OCI-LY3 (cell line): Measurements from ENCODE around the gene PEX11G.

Experiments
- H2AFZ ChIP-seq: fragments of 200-600, 300-600 bp; shearing (Covaris generic); 2 replicates; pipeline ENCODE4 v1.6.0; 2014; ENCODE audit warnings: antibody characterized with exemption, low read depth, low read length
- H3K27ac ChIP-seq: fragments of 200-600, 300-600 bp; sonication (generic); 2 replicates; pipeline ENCODE4 v1.5.1; 2014; ENCODE audit warnings: mild to moderate bottlenecking, low read length, moderate library complexity, mixed read lengths
- H3K27me3 ChIP-seq: fragments of 200-600, 300-600 bp; sonication (generic); 2 replicates; pipeline ENCODE4 v1.6.1; 2014; ENCODE audit warnings: low read depth, low read length, mixed read lengths
- H3K36me3 ChIP-seq: fragments of 200-600, 300-600 bp; sonication (generic); replicated peaks from 2 replicates; pipeline ENCODE3; 2014; ENCODE audit warnings: low read depth, low read length, mixed read lengths
- H3K4me1 ChIP-seq: fragments of 300-600, 200-600 bp; sonication (generic); 2 replicates; pipeline ENCODE4 v1.6.1; 2014; ENCODE audit warnings: low read length, mixed read lengths
- H3K4me2 ChIP-seq: fragments of 200-600, 300-600 bp; sonication (generic); 2 replicates; pipeline ENCODE4 v1.6.1; 2014; ENCODE audit warnings: low read length, mixed read lengths
- H3K4me3 ChIP-seq: fragments of 300-600, 200-600 bp; sonication (generic); 2 replicates; pipeline ENCODE4 v1.5.1; 2014; ENCODE audit warnings: antibody characterized with exemption, mild to moderate bottlenecking, low read length, moderate library complexity
- H3K79me2 ChIP-seq: fragments of 300-600, 200-600 bp; shearing (Covaris generic); 2 replicates; pipeline ENCODE4 v1.6.1; 2014; ENCODE audit warnings: mild to moderate bottlenecking, low read length, mixed read lengths
- H3K9ac ChIP-seq: fragments of 300-600, 200-600 bp; shearing (Covaris generic); 2 replicates; pipeline ENCODE4 v1.6.0; 2014; ENCODE audit warnings: mild to moderate bottlenecking, low read length, moderate library complexity
- H3K9me3 ChIP-seq: fragments of 200-600, 300-600 bp; shearing (Covaris generic); 2 replicates; pipeline ENCODE4 v1.6.1; 2014; ENCODE audit warnings: low read length, mixed read lengths; ENCODE audit not compliant: insufficient read depth
- H4K20me1 ChIP-seq: fragments of 200-600, 300-600 bp; sonication (generic); 2 replicates; pipeline ENCODE4 v1.6.1; 2016; ENCODE audit warnings: low read length, mixed read lengths; ENCODE audit not compliant: insufficient read depth
- EZH2phosphoT487 ChIP-seq: fragments of 200-600 bp; shearing (Covaris generic); IDR thresholded peaks from 2 replicates; pipeline ENCODE4 v1.6.1; 2018; ENCODE audit warnings: antibody characterized with exemption, mixed run types, low read depth
- TF ChIP-seq, protein P1 (sequence below): fragments of 200-600, 300-600 bp; sonication (generic); IDR thresholded peaks from 2 replicates; pipeline ENCODE4 v1.5.1; 2014; ENCODE audit warnings: antibody characterized with exemption, low read length, low read depth

Gene PEX11G

DNA sequence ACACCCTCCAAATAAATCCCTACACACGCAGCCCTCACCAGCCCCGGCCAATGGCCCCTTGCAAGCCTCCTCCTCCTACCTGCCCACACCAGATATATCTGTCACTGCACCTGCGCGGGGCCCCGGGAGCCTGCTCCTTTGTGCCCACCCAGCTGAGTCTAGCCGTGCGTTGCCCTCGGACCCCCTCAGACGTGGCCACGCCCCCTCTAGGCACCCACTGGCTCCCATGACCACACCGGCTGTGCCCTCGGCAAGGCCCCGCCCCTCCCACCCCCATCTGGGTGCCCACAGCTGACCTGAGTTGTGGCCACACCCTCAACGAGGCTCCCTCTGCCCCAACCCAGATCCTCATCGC is 40.4 kb upstream of the PEX11G start:
- H4K20me1 ChIP-seq: no peaks in the 10 kb centered on the region
- H3K4me2 ChIP-seq: no peak overlapping the region
- H2AFZ ChIP-seq: no peak overlapping the region
- no peak for TF ChIP-seq EZH2phosphoT487
- H3K36me3 ChIP-seq: no peaks in the 10 kb centered on the region
- no peak overlapping the region for H3K9ac ChIP-seq
- H3K9me3 ChIP-seq: no peaks in the 10 kb centered on the region
- H3K4me3 ChIP-seq: no peak overlapping the region
- no peak overlapping the region for H3K27ac ChIP-seq
- no peaks in the 10 kb centered on the region for H3K79me2 ChIP-seq
- H3K27me3 ChIP-seq: no peaks in the 10 kb centered on the region
- H3K4me1 ChIP-seq: no peaks in the 10 kb centered on the region

DNA sequence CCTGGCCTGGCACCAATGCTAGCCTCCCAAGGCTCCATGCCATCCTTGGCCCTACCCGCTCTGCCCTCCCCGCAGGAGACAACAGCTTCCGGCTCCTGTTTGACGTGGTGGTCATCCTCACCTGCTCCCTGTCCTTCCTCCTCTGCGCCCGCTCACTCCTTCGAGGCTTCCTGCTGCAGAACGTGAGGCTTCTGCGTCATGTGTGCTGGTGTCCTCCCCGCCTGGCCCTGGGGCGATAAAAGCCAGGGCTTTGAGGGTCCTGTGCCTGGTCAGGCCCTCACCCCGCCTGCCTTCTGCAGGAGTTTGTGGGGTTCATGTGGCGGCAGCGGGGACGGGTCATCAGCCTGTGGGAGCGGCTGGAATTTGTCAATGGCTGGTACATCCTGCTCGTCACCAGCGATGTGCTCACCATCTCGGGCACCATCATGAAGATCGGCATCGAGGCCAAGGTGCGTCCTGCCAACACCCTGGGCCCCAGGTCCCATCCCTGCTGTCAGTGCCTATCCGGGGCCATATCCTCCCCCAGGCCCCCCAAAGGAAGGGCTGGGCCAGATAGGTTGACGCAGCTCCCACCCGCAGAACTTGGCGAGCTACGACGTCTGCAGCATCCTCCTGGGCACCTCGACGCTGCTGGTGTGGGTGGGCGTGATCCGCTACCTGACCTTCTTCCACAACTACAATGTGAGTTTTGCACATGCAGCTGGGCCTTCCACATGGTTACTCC is 39.8 kb upstream of the PEX11G start:
- Histone ChIP-seq H3K9me3 (no peaks in the 10 kb centered on the region), H3K79me2 (no peaks in the 10 kb centered on the region), H4K20me1 (no peaks in the 10 kb centered on the region), H2AFZ (no peak overlapping the region), H3K9ac (no peak overlapping the region), H3K4me2 (no peak overlapping the region), H3K27me3 (no peaks in the 10 kb centered on the region), H3K4me3 (no peak overlapping the region), H3K27ac (no peak overlapping the region), H3K36me3 (no peaks in the 10 kb centered on the region), H3K4me1 (no peaks in the 10 kb centered on the region)
- no peak for TF ChIP-seq EZH2phosphoT487
- TF ChIP-seq, protein P1, sequence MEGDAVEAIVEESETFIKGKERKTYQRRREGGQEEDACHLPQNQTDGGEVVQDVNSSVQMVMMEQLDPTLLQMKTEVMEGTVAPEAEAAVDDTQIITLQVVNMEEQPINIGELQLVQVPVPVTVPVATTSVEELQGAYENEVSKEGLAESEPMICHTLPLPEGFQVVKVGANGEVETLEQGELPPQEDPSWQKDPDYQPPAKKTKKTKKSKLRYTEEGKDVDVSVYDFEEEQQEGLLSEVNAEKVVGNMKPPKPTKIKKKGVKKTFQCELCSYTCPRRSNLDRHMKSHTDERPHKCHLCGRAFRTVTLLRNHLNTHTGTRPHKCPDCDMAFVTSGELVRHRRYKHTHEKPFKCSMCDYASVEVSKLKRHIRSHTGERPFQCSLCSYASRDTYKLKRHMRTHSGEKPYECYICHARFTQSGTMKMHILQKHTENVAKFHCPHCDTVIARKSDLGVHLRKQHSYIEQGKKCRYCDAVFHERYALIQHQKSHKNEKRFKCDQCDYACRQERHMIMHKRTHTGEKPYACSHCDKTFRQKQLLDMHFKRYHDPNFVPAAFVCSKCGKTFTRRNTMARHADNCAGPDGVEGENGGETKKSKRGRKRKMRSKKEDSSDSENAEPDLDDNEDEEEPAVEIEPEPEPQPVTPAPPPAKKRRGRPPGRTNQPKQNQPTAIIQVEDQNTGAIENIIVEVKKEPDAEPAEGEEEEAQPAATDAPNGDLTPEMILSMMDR: no peak

DNA sequence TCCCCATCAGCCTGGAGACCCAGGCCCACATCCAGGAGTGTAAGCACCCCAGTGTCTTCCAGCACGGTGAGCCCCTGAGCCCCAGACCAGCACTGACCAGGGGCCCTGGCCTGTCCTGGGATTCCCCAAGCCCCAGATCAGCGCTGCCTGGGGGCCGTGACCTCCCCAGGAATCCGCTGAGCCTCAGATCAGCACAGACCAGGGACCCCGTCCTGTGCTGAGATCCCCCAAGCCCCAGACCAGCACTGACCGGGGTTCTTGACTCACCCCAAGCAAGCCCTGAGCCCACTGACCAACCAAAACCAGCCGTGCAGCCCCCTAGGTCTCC is 39.3 kb upstream of the PEX11G start:
- H3K4me1 ChIP-seq: peaks cover 5% of the 10 kb centered on the region
- no peak overlapping the region for H3K9ac ChIP-seq
- 0 out of 2 replicates have a peak, but pooled peaks cover 1% of the 10 kb centered on the region for H3K79me2 ChIP-seq
- H3K36me3 ChIP-seq: no peaks in the 10 kb centered on the region
- TF ChIP-seq, protein P1: no peak
- no peak for TF ChIP-seq EZH2phosphoT487
- H3K4me3 ChIP-seq: no peak overlapping the region
- no peak overlapping the region for H2AFZ ChIP-seq
- H4K20me1 ChIP-seq: no peaks in the 10 kb centered on the region
- no peak overlapping the region for H3K27ac ChIP-seq
- H3K4me2 ChIP-seq: no peak overlapping the region
- no peaks in the 10 kb centered on the region for H3K9me3 ChIP-seq
- H3K27me3 ChIP-seq: no peaks in the 10 kb centered on the region

DNA sequence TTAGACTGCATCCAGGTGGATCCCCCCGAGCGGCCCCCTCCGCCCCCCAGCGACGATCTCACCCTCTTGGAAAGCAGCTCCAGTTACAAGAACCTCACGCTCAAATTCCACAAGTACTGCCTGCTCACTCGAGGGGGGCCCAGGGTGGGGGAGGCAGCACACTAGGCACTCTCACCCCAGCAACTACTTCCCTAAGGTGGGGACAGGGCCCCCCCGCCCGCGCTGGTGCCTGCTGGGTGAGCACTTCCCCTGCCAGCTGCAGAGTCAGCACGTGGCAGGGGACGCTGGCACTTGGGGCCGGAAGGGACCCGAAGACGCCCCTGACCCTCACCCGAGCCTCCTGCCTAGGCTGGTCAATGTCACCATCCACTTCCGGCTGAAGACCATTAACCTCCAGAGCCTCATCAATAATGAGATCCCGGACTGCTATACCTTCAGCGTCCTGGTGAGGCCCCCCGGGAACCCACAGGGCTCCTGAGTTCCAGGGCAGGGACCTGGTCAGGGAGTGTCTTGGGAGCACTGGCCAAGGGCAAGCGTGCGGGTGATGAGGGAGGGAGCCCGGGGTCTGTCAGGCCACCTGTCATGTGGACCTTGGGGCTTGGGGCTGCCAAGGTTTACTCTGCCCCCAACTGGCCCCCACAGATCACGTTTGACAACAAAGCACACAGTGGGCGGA is 38.8 kb upstream of the PEX11G start:
- H3K36me3 ChIP-seq: no peaks in the 10 kb centered on the region
- H3K27me3 ChIP-seq: no peaks in the 10 kb centered on the region
- peaks cover 7% of the 10 kb centered on the region for H3K4me1 ChIP-seq
- H3K9ac ChIP-seq: no peak overlapping the region
- H2AFZ ChIP-seq: no peak overlapping the region
- H3K4me2 ChIP-seq: no peak overlapping the region
- H3K79me2 ChIP-seq: 0 out of 2 replicates have a peak, but pooled peaks cover 5% of the 10 kb centered on the region
- no peaks in the 10 kb centered on the region for H4K20me1 ChIP-seq
- no peaks in the 10 kb centered on the region for H3K9me3 ChIP-seq
- no peak overlapping the region for H3K27ac ChIP-seq
- no peak overlapping the region for H3K4me3 ChIP-seq
- TF ChIP-seq, protein P1: no peak
- TF ChIP-seq EZH2phosphoT487: no peak
